ENCODE data around the gene OR6Q1.

The OR6Q1 gene

DNA sequence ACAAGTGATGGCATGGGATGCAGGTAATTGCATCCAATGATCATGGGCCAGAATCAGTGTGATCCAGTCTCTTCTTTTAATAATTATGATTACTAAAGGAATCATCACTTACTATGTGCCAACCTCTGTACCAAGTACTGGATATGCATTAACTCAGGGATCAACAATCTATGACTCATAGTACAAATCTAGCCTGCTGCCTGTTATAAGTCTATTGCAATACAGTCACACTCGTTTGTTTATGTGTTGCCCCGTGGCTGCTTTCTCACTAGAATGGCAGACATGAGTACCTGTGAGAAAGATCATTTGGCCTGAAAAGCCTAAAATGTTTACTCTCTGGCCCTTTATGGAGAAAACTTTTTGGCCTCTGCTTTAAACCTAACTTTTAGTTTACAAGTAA lies 45.0 kb downstream of the OR6Q1 start:
- Mint-ChIP-seq H3K4me3 (no peak overlapping the region), H3K4me1 (no peaks in the 10 kb centered on the region), H3K36me3 (ENCODE audit: low read depth) (no peaks in the 10 kb centered on the region), H3K27me3 (ENCODE audit: low read depth, poor library complexity) (peaks cover 2% of the 10 kb centered on the region), H3K27ac (no peak overlapping the region), H3K9me3 (peaks cover 12% of the 10 kb centered on the region)
- no peak for DNase-seq
- TF ChIP-seq, protein P1, sequence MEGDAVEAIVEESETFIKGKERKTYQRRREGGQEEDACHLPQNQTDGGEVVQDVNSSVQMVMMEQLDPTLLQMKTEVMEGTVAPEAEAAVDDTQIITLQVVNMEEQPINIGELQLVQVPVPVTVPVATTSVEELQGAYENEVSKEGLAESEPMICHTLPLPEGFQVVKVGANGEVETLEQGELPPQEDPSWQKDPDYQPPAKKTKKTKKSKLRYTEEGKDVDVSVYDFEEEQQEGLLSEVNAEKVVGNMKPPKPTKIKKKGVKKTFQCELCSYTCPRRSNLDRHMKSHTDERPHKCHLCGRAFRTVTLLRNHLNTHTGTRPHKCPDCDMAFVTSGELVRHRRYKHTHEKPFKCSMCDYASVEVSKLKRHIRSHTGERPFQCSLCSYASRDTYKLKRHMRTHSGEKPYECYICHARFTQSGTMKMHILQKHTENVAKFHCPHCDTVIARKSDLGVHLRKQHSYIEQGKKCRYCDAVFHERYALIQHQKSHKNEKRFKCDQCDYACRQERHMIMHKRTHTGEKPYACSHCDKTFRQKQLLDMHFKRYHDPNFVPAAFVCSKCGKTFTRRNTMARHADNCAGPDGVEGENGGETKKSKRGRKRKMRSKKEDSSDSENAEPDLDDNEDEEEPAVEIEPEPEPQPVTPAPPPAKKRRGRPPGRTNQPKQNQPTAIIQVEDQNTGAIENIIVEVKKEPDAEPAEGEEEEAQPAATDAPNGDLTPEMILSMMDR (IDR thresholded peaks at IDR 0.05) = no peak
